PC-3 (cell line): ENCODE data around the gene COL13A1. TPM values are rescaled to one million over a fixed set of nuclear protein-coding genes. Genes with fewer than 3 reads are reported as not detected.

ENCODE experiments used
- ATAC-seq: fragments of 200-7000 bp; cut with Tn5 transposase; 2 replicates; pipeline ENCODE4 v1.9.1; 2020; ENCODE audit warnings: mild to moderate bottlenecking, moderate library complexity
- BruUV-seq: library from RNA; stranded (reverse); fragments of 400-500 nt; replicated peaks from 2 replicates; lab custom pipeline; 2021; lab: Mats Ljungman, UMichigan
- CTCF ChIA-PET: fragments of 300-600 bp; sonication (Branson Sonifier 250); formaldehyde crosslinking; loops from one replicate; lab custom pipeline; 2022; ENCODE audit warnings: antibody characterized with exemption; lab: Charles Lee
- POLR2A ChIA-PET: fragments of 300-600 bp; sonication (Branson Sonifier 250); formaldehyde crosslinking; loops from one replicate; lab custom pipeline; 2022; ENCODE audit warnings: antibody characterized with exemption; ENCODE audit not compliant: unreplicated experiment; lab: Charles Lee
- DNase-seq: peaks from one replicate; pipeline ENCODE4 v3.0.0-alpha.2; 2015
- H2AFZ ChIP-seq: fragments of 300-600 bp; sonication (generic); 2 replicates; pipeline ENCODE4 v1.6.0; 2016; ENCODE audit warnings: antibody characterized with exemption, low read length
- H3F3A ChIP-seq: fragments of 300-600 bp; sonication (generic); one replicate; pipeline ENCODE4 v1.6.0; 2017; ENCODE audit warnings: antibody characterized with exemption, low read length, control low read depth, mild to moderate bottlenecking; ENCODE audit not compliant: unreplicated experiment
- H3K27ac ChIP-seq: fragments of 300-600 bp; sonication (generic); 2 replicates; pipeline ENCODE4 v1.5.1; 2016; ENCODE audit warnings: mild to moderate bottlenecking, low read length
- H3K27me3 ChIP-seq: fragments of 300-600 bp; sonication (generic); 2 replicates; pipeline ENCODE4 v1.6.1; 2016; ENCODE audit warnings: low read length, mixed read lengths
- H3K36me3 ChIP-seq: fragments of 300-600 bp; sonication (generic); 2 replicates; pipeline ENCODE4 v1.6.1; 2016; ENCODE audit warnings: low read depth, mixed run types, low read length, mixed read lengths
- H3K4me1 ChIP-seq: fragments of 300-600 bp; sonication (generic); 2 replicates; pipeline ENCODE4 v1.5.1; 2016; ENCODE audit warnings: low read length; ENCODE audit not compliant: insufficient read depth
- H3K4me2 ChIP-seq: fragments of 300-600 bp; sonication (generic); 2 replicates; pipeline ENCODE4 v1.6.0; 2016; ENCODE audit warnings: low read length
- H3K4me3 ChIP-seq: fragments of 300-600 bp; sonication (generic); 2 replicates; pipeline ENCODE4 v1.5.1; 2016; ENCODE audit warnings: mild to moderate bottlenecking, low read length, mixed read lengths
- H3K79me2 ChIP-seq: fragments of 300-600 bp; sonication (generic); 2 replicates; pipeline ENCODE4 v1.6.1; 2017; ENCODE audit warnings: low read length, mixed read lengths
- H3K9ac ChIP-seq: fragments of 300-600 bp; sonication (generic); 2 replicates; pipeline ENCODE4 v1.6.0; 2016; ENCODE audit warnings: mild to moderate bottlenecking, low read length
- H3K9me2 ChIP-seq: fragments of 300-600 bp; sonication (generic); replicated peaks from 2 replicates; pipeline ENCODE4 v1.6.1; 2016; ENCODE audit warnings: mixed run types, low read length, mixed read lengths
- H3K9me3 ChIP-seq: fragments of 300-600 bp; sonication (generic); 2 replicates; pipeline ENCODE4 v1.6.1; 2016; ENCODE audit warnings: low read length, mixed read lengths
- H4K20me1 ChIP-seq: fragments of 300-600 bp; sonication (generic); 2 replicates; pipeline ENCODE4 v1.6.1; 2016; ENCODE audit warnings: low read length, mixed read lengths
- EZH2 ChIP-seq: fragments of 300-600 bp; sonication (generic); IDR thresholded peaks from one replicate; pipeline ENCODE4 v1.6.1; 2017; ENCODE audit warnings: antibody characterized with exemption, mild to moderate bottlenecking, low read length; ENCODE audit not compliant: unreplicated experiment
- EZH2phosphoT487 ChIP-seq: fragments of 300-600 bp; sonication (generic); IDR thresholded peaks from 2 replicates; pipeline ENCODE4 v1.6.1; 2018; ENCODE audit warnings: mild to moderate bottlenecking, antibody characterized with exemption, low read length, borderline replicate concordance
- intact Hi-C: fragments of 100-400 bp; cut with micrococcal nuclease; formaldehyde crosslinking; loops from 2 replicates; pipeline ENCODE4 v1.9.0; 2023
- total RNA-seq: library from RNA; depleted of rRNA; stranded (reverse); fragments of >200 nt; gene quantifications from 2 replicates; pipeline ENCODE4 v1.2.3, GENCODE V29; 2014
- TF ChIP-seq, protein P1 (sequence below): fragments of 300-600 bp; sonication (generic); conservative IDR thresholded peaks from 2 replicates; pipeline ENCODE4 v1.5.1; 2017; ENCODE audit warnings: antibody characterized with exemption, low read depth, mild to moderate bottlenecking, low read length

COL13A1 gene
- total RNA-seq, 1 experiment from 2014 or later = 201 TPM

DNA sequence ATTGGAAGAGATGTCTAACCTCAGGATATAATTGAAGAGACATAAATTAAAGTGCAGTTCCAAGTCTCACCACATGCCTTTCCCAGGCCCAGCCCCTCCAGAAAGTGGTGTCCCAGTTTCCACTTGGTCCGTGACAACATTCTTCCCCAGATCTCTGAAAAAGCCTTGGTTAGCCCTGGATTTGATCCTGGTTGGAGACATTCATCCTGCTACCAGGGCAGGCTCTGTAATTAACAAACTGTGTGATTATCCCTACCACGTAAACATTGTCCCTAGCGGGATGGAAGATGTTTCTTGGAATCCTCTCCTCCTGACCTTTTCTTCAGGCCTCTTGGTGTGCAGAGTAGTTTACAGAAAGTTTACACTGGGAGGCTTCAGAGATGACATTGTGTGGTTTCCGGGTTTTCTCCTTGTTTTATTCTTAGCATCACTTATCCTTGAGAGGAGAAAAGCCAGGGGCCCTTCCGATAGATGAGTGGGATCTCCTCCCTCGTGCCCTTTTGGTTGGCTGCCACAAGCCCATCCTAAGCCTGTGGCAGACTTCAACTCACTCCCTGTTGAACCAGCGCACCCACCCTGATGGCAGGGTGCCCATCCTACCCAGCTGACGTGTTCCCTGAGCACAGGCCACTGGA lies 83.8 kb downstream of the COL13A1 start:
- TF ChIP-seq, protein P1, sequence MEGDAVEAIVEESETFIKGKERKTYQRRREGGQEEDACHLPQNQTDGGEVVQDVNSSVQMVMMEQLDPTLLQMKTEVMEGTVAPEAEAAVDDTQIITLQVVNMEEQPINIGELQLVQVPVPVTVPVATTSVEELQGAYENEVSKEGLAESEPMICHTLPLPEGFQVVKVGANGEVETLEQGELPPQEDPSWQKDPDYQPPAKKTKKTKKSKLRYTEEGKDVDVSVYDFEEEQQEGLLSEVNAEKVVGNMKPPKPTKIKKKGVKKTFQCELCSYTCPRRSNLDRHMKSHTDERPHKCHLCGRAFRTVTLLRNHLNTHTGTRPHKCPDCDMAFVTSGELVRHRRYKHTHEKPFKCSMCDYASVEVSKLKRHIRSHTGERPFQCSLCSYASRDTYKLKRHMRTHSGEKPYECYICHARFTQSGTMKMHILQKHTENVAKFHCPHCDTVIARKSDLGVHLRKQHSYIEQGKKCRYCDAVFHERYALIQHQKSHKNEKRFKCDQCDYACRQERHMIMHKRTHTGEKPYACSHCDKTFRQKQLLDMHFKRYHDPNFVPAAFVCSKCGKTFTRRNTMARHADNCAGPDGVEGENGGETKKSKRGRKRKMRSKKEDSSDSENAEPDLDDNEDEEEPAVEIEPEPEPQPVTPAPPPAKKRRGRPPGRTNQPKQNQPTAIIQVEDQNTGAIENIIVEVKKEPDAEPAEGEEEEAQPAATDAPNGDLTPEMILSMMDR = peak; percentile 64
- no peak for TF ChIP-seq EZH2phosphoT487
- Histone ChIP-seq H4K20me1 (no peaks in the 10 kb centered on the region), H3K27me3 (no peaks in the 10 kb centered on the region), H3K79me2 (no peaks in the 10 kb centered on the region), H3K4me1 (no peaks in the 10 kb centered on the region), H3K4me3 (no peak overlapping the region), H3K9me2 (no peaks in the 10 kb centered on the region), H3F3A (no peaks in the 10 kb centered on the region), H3K9me3 (no peaks in the 10 kb centered on the region), H2AFZ (no peak overlapping the region), H3K4me2 (no peak overlapping the region), H3K27ac (no peak overlapping the region), H3K36me3 (peaks cover 31% of the 10 kb centered on the region), H3K9ac (no peak overlapping the region)
- CTCF ChIA-PET = no interaction called here
- POLR2A ChIA-PET = no interaction called here
- intact Hi-C loops = no loop called here
- BruUV-seq = no TSS peak
- ATAC-seq (peak; percentile 48; the same call in 1 of the 2 replicates), DNase-seq (peak; percentile 48)

DNA sequence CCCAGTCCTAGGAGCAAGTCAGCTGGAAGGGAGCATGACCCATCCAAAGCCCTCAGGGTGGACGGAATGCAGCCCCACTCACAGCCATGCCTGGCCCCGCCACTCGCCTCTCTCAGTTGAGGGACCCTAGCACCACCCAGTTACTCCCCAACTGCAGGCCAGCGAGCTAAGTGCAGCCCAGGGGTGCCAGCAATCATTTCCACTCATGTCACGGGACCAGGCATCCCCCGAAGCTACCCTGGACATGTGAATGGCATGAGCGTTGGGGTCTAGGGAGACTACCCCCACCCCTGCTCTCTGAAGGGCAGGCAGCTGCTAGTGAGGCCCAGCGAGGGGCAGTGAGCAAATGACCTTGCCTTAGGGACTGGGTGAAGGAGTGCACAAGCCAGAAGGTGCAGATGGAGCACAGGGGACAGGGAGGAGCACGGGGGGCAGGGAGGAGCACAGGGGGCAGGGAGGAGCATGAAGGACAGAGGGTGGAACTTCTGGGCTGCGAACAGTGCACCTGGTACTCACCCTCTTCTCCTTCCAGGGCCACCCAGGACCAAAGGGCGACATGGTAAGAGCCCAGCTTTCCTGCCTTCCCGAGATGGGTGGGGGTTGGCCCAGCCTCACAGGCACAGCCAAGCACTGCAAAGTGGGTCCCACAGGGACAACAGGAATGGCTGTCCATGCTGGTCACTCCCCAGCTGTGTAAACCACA lies 87.3 kb downstream of the COL13A1 start:
- H3K9me2 ChIP-seq = no peaks in the 10 kb centered on the region
- no TSS peak for BruUV-seq
- ChIA-PET CTCF (no interaction called here), POLR2A (no interaction called here)
- TF ChIP-seq, protein P1 = no peak
- TF ChIP-seq EZH2phosphoT487 (no peak), EZH2 (no peak)
- H3K4me2 ChIP-seq = no peak overlapping the region
- H3K4me1 ChIP-seq = no peaks in the 10 kb centered on the region
- H3K27me3 ChIP-seq = no peaks in the 10 kb centered on the region
- H3K9ac ChIP-seq = no peak overlapping the region
- no peak overlapping the region for H2AFZ ChIP-seq
- no peak overlapping the region for H3K4me3 ChIP-seq
- peaks cover 38% of the 10 kb centered on the region for H3K36me3 ChIP-seq
- DNase-seq = no peak
- intact Hi-C loops = no loop called here
- H3K79me2 ChIP-seq = no peaks in the 10 kb centered on the region
- H3F3A ChIP-seq = no peaks in the 10 kb centered on the region
- no peaks in the 10 kb centered on the region for H4K20me1 ChIP-seq
- H3K9me3 ChIP-seq = no peaks in the 10 kb centered on the region
- ATAC-seq = no peak
- no peak overlapping the region for H3K27ac ChIP-seq
